Stimulated activated CD4-positive, alpha-beta T cell treated with anti-CD3 and anti-CD28 coated beads, Interleukin-4, amount 100 ng/mL, for 1 hour (primary cell): ENCODE measurements around the gene TRIM8.
"Not testable (repeated sequence)": the region's sequence is repeated elsewhere in the genome, so short reads cannot be mapped to it uniquely, and the experiment has no call there.

Experiments used
- DNase-seq: peaks from one replicate; pipeline ENCODE4 v3.0.0-alpha.2; 2020

Gene TRIM8

DNA sequence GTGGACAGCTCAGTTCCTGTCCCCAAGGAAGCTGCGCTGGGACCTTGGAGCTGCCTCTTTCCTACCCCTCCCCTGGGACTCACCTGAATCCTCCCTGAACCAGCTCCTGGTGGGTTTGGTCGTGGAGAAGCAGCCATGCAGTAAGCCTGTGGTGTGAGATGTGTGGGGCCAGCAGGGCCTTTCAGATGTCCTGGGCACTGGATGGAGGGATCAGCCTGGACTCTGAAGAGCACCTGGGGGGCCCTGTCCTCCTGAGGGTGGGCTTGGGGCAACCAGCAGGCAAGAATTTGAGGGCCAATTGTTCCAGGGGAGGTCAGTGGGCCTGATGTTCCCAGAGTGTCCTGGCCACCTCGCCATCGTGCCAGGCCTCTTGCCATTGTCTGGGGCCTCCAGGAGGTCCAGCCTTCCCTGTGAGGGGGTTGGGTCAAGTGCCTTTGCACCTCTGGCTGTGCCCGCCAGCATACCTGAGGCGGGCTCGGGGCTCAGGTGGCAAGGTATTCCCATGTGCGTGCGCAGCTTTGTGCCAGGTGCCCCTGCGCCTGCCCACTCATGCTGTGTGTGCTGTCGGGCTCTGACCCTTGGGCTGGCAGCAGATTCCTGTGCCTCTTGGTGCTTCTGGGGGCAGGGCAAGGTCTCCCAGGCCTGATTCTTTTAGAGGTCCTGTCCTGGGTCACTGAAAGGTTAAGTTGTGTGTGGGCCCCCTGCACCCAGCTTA, 7.3 kb downstream of the TRIM8 start:
- DNase-seq = no peak

DNA sequence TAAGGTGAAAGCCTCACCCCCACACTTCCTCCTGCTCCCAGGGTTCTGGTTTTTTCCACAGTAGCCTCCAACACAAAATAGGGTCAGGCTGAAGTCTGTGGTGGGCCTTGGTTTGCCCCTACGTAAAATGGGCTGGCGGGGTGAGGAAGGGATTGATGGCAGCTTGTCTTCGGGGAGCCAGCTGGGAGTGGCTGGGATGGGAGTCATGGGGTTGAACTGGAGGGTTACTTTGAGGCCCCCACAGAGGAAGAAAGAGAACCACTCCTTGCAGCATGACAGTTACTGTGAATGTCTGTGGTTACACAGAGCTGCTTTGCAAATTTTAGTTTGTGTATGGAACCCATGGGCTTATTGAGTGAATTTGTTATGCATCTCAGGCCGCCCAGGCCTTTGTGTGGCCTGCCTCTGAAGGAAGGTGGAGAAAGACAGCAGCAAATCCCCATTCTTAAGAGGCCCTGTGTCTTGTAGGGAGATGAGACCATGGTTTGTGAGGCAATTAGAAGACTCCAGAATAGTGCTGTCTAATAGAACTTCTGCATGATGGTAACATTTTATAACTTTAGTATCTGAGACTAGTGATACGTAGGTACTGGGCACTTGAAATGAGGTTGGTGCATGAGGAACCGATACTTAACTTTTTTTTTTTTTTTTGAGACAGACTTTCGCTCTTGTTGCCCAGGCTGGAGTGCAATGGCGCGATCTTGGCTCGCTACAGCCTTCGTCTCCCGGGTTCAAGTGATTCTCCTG, 8.1 kb downstream of the TRIM8 start:
- DNase-seq = no peak

DNA sequence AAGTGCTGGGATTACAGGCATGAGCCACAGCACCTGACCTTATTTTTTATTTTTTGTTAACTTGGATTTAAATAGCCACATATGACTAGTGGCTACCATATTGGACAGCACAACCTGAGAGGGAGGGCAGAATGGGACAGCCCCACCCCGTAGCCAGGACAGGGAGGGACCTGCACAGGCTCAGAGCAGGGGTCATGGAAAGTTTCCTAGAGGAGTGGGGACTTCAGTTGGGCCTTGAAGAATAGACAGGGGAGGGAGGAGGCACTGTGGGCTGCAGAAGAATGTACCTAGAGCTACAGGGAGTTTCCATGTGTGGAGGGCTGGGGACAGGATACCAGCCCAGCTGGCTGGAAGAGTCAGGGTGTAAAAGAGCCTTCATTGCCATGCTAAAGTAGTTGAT, 8.8 kb downstream of the TRIM8 start:
- no peak for DNase-seq

DNA sequence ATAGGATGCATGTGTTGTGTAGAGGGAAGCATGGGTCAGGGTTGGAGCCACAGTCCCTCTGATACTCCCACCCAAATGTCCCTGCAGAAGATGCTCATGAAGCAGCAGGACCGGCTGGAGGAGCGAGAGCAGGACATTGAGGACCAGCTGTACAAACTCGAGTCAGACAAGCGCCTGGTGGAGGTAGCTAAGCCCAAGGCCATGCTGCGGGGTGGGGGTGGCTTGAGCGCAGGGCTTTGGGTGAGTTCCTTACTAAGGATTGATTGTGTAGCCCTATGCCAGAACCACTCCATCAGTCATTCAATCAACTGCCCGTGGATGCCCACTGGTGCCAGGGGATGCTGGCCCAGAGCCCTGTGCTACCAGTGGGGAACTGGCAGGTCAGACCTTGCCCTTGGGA, 10.3 kb downstream of the TRIM8 start:
- DNase-seq = no peak

DNA sequence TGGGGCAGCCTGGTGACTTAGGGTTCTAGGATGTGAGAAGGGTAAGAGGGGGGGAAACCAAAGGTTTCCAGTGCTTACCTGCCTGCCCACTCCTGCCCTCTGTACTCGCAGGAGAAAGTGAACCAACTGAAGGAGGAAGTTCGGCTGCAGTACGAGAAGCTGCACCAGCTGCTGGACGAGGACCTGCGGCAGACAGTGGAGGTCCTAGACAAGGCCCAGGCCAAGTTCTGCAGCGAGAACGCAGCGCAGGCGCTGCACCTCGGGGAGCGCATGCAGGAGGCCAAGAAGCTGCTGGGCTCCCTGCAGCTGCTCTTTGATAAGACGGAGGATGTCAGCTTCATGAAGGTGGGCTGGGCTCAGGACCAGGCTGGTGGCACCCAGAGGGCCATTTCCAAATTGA, 10.7 kb downstream of the TRIM8 start:
- no peak for DNase-seq

DNA sequence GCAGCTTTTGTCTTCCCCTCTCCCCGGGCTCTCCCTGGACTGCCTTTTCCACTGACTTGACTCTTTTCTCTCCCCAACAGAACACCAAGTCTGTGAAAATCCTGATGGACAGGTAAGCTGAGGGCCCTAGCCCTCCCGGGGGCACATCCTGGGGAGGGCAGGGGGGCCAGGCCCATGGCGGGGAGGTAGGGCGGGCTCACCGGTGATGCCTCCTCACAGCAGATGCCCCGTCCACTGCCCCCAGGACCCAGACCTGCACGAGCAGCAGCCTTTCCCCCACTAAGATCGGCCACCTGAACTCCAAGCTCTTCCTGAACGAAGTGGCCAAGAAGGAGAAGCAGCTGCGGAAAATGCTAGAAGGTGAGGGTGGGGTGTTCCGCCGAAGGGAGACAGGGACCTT, 11.7 kb downstream of the TRIM8 start:
- no peak for DNase-seq

DNA sequence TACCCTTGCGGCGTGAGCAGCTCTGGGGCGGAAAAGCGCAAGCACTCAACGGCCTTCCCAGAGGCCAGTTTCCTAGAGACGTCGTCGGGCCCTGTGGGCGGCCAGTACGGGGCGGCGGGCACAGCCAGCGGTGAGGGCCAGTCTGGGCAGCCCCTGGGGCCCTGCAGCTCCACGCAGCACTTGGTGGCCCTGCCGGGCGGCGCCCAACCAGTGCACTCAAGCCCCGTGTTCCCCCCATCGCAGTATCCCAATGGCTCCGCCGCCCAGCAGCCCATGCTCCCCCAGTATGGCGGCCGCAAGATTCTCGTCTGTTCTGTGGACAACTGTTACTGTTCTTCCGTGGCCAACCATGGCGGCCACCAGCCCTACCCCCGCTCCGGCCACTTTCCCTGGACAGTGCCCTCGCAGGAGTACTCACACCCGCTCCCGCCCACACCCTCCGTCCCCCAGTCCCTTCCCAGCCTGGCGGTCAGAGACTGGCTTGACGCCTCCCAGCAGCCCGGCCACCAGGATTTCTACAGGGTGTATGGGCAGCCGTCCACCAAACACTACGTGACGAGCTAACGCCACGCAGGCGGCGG, 12.6 kb downstream of the TRIM8 start:
- DNase-seq = no peak

DNA sequence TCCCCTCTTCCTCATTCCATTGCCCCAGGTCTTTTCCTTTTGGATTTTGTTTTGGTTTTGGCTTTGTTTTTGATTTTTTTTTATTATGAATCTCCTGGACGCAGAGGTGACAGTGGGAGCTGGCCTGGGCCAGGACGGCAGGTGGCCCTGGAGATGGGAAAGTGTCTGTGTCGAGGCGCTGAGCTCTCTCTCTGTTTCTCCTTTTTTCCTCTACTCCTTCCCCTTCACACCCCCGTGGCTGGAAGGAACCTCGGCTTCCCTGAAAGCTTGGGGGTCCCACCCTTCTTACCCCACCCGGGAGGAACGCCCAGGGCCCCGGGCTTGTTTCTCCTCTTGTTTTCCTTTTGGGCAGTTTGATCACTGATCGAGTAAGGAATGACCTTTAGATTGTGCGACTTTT, 13.2 kb downstream of the TRIM8 start:
- DNase-seq = no peak

DNA sequence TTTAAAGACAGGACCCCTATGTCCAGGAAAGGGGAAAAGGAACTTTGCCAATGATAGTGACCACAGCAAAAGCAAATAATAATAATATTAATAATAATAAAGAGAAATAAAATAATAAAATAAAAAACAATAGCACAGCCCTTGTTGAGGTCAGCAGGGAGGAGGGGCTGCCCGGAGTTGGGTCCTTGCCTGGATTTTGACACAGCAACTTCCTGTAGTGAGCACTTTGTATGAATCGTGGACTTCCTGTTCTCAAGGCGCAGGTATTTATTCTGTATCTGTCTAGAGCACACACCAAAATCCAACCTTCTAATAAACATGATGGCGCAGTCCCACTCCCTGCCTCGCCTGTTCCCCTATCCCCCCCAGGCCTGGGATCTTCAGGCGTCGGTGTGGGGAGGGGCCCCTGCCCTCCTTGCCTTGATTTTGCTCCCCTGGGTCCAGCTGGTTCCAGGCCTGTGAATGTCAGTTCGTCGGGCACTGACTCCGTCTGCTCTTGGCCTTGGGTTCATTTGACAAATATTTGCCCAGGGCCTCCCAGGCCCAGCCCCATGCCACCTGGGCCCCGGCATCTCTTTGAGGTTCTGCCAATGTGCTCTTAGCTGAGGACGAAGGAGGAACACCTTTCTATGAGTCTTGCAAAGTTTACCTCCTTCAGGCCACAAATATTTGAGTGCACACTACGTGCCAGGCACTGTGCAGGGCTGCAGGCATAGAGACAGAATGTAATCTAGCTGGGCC, 13.9 kb downstream of the TRIM8 start:
- DNase-seq = no peak

DNA sequence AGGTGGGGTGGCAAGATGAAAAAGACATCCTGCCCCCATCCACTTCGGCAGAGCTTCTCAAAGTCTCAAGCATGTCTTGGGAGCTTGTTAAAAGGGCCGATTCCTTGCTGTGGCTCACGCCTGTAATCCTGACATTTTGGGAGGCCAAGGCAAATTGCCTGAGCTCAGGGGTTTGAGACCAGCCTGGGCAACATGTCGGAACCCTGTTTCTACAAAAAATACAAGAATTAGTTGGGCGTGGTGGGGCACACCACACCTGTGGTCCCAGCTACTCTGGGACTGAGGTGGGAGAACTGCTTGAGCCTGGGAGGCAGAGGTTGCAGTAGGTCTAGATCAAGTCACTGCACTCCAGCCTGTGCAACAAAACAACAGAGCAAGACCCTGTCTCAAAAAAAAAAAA, 14.5 kb downstream of the TRIM8 start:
- DNase-seq = no peak

DNA sequence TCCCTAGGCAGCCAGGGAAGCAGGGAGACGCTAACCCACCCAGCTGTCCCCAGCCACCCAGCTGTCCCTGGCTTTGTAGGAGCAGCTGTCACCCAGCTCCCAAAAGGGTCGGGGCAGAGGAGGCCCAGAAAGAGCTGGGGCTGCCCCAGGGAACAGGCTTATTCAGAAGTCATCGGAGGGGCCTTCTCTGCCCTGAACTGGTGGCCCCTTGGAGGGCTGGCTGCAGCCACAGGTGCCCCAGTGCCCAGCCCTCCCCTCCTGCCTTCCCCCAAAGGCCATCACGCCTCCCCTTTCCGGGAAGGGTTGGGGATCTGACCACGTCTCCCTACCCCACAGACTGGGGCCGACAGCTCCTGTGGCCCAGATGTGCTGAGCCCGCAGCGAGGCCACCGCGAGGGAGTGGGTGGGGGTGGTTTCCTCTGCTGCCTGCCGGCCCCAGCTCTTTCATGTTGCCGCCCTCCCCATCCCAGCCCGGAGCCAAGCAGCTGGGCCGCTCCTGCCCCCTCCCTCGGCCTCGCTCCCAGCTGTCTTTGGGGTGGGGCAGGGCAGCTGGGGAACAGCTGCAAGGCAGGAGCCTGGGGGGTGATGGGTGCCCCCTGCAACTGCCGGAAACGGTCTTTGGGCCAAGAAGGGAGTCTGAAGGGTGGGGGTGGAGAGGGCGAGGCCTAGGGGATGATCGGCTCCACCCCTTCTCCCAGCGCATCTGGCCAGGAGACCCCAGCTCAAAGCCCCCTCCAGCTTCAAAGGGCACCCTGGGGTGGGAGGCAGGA, 16.8 kb downstream of the TRIM8 start:
- DNase-seq = peak; percentile 60

DNA sequence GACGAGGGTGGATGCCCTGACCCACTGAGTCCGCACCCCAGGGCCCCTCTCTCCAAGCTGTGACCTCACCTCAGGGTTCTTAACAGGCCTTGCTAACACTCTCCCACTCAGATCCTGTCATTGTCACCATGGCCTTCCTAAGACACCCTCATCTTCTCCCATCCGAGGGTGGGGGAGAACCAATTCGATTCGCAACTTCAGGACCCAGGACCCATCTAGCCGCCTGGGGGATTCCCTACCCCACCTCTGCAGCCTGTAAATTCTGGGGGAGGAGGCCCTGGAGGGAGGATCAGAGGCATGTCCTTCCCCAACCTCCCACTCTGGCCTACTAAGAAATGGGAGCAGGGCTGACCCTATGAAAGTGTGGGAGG, 17.4 kb downstream of the TRIM8 start:
- no peak for DNase-seq

DNA sequence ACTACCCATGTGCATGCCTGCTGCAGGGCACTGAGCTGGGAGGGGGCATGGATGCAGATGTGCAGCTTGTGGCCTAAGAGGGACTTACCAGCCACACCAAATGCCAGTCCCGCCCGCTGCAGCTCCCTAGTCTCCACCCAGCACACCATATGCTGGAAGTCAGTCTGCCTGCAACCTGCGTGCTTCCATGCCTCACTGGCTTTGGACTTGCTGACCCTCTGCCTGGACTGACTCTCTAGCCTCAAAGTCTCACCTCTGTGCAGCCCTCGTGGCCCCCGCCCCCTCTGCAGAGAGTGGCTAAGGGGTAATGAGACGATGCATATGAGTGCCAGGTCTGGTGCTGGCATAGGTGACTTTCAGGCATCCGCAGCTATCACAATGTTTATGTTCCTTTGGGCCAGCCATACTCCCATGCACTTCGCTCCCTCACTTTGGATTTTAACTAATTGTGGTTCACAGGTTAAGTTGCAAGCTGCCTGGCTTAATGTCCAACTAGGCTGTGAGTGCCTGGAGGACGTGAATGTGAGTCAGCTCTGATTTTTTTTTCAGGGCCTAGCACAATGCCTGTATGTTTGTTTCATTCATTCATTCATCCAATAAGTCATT, 21.7 kb downstream of the TRIM8 start:
- no peak for DNase-seq

DNA sequence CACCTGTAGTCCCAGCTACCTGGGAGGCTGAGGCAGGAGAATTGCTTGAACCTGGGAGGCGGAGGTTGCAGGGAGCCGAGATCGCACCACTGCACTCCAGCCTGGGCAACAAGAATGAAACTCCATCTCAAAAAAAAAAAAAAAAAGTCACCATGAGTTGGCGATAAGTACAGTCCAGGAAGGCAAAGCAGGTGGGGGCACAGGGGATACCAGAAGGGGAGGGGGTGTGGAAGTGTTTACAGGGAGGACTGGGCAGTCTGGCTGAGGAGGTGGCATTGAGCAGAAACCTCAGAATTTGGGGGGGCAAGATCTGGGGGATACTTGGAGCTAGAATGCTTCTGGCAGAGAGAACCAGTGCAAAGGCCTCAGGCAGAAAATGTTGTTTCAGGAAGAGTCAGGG, 23.1 kb downstream of the TRIM8 start:
- DNase-seq = not testable (repeated sequence)

DNA sequence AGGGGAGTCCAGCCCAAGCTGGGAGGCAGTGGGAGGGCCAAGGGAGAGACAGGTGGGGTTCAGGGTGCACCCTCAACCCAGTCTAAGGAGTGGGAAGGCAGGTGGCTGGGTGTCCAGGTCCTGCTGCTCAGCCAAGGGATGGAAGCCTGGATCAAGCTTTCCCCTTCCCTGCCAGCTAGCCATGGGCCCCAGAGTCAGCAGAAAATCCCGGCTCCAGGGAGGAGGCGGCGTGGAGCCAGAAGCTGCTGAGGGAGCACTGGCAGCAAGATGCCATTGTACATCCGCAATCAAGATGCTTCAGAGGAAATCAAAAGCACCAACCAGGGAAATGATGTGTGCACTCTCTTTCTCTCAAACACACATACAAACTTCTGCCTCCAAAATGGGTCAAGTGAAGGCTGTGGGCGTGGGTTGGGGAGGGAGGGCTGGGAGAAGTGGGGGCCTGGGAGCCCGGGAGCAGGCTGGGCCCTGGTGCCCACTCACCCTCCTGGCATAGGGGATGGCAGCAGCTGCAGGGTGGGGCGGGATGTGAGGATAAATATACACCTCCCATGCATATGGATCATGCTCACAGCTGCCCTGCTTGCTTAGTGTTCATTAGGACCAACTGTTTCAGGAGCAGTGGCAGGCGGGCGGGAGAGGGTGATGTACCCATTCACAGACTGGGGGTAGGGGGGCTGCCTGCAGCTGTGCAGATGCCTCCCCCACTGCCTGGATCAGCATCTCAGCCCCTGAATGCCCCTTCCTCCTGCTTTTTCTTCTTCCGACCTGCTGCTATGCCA, 24.2 kb downstream of the TRIM8 start:
- DNase-seq = no peak

DNA sequence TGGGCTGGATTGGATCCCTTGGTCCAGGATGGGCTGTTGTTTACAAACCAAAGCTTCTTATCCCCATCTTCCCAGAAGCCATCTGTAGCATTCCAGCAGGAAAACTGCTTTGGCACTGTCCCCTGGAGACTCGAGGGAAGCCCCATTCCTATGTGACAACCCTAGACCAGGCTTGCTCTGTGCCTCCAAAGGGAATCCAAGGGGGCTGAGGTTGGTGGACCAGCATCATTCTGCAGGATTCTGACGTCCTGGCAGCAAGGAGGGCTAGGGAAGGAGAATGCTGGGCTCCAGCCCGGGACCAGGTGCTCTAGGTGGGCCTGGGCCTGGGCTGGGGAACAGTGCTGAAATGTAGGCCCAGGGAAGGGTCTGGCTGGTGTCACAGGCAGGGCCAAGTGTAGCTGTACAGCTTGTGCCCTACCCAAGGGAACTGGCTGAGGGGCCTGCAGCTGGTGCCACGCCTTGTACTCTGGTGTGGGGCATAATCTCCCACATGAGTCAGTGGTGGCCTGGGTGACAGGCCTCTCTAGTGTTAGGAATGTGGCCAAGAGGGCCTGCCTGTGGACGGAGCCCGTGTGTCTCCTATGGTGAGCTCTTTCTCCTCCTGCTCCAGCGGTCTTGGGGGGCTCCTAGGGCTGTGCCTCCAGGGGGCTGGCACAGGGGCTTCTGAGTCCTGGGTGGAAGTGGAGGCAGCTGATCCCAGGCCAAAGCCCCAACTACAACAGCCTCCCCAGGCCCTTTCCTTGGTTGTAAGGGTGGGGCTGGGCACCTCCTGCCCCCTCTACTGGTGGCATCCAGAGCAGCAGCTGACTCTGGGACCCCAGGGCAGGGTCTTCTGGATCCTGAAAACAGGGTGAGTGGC, 25.2 kb downstream of the TRIM8 start:
- DNase-seq = no peak

DNA sequence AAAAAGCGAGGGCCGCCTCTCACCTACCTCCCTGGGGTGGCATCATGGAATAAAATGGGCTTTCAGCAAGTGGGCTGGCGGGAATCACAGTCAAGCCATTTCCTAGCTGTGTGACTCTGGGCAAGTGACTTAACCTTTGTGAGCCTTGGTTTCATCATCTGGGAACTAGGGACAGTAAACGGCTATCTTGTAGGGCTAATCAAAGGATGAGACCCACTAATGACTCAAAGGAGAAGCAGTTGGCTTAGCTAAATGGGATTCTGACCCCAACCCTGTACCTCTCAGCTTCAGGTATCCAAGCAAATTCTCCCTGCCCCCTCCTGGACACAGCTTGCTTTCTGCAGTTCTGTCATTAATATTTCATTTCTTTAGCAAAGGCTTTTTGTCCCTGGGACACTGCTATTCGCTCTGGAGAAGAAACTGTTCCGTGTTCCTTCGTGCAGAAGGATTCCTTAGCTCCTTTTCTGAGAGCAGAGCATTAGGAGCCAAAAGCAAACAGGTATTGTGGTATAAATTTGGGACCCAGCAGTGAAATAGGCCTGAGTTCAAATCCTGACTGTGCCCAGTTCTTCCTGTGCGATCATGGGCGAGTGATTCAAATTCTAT, 25.9 kb downstream of the TRIM8 start:
- DNase-seq = no peak

DNA sequence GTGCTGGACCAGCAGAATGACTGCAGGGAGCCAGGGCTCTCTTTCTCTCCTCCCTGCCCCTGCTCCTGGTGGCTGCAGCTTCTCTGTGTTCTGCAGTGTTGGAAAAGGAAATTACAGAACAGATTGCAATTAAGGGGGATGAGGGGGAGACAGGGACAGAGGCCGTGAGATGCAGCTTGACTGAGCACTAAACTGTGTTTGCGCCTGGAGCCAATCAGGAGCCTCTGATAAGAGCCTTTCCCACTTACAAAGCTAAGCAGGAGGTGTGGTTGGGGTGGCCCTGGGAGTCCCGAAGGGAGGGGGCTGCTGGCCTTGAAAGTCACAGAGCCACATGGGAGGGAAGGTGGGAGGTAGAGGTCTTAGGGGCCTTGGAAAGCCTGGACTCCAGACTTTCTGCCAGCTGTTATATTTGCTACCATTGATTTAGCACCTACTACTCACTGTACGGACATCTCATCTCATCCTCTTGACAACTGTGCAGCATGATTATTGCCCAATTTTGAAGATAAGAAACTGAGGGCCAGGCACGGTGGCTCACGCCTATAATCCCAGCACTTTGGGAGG, 26.7 kb downstream of the TRIM8 start:
- DNase-seq = no peak

DNA sequence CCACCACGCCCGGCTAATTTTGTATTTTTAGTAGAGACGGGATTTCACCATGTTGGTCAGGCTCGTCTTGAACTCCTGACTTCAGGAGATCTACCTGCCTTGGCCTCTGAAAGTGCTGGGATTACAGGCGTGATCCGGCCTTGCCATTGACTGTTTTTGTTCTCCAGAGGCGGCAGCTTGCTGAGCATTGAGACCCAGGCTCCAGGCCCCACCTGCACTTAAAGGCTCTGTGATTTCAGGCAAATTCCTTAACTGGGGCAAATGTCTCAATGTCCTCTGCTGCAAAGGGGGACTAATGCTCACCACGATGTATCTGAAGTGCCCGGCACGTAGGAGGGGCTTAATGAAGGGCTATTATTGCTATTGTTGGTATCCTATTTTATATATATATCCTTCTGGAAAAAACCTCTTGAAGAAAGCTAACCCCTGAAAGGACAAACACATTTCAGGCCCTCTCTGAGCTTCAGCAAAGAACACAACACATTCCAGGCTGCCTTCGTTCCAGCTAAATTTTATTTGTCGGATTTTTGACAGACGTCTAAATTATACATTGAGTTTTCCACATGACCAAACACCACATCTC, 29.0 kb downstream of the TRIM8 start:
- DNase-seq = no peak
